Measurements from ENCODE around the gene AGBL5. TPM values are rescaled to one million over a fixed set of nuclear protein-coding genes. Genes with fewer than 3 reads are reported as not detected.
A peak's percentile ranks its signal among the peaks of the same experiment; 100 is the strongest.

The AGBL5 gene
- total and polyA plus RNA-seq, 9 of the 15 experiments (the other 6 are each of a cell fraction or from before 2014, with no cell fraction given) = 3.3 to 52.7 (median 26.2) TPM

GRCh38 chr2:27115519-27115918 lies 64.1 kb downstream of the AGBL5 start (continued):
- no peak for TF ChIP-seq NONO (IDR thresholded peaks at IDR 0.05; ENCODE audit: low read depth in 2 of 2, low read length in 1 of 2)
- TF ChIP-seq HEY1 (CRISPR knock-in tag; IDR thresholded peaks at IDR 0.05; ENCODE audit: borderline replicate concordance) = no peak
- no peak for TF ChIP-seq RNF2 (IDR thresholded peaks at IDR 0.05)
- TF ChIP-seq BDP1 (IDR thresholded peaks at IDR 0.05; ENCODE audit: insufficient read depth, insufficient read length) = no peak
- TF ChIP-seq SOX6 (IDR thresholded peaks at IDR 0.05) = 0 out of 2 replicates have a peak, but pooled peaks have one; percentile 14
- 0 out of 2 replicates have a peak, but pooled peaks have one; percentile 7 for TF ChIP-seq MAFG (tag; conservative IDR thresholded peaks at IDR 0.05)
- TF ChIP-seq ZNF77 (CRISPR knock-in tag; IDR thresholded peaks at IDR 0.05) = no peak
- TF ChIP-seq ARID1B (IDR thresholded peaks at IDR 0.05) = no peak
- peak; percentile 81 for TF ChIP-seq RBM25 (IDR thresholded peaks at IDR 0.05; ENCODE audit: low read depth, low read length, severe bottlenecking)
- no peak for TF ChIP-seq BCL6 (CRISPR knock-in tag; IDR thresholded peaks at IDR 0.05)
- TF ChIP-seq PTRF (tag; IDR thresholded peaks at IDR 0.05) = no peak
- TF ChIP-seq TOE1 (IDR thresholded peaks at IDR 0.05; ENCODE audit: borderline replicate concordance) = no peak
- no peak for TF ChIP-seq TOE1 (CRISPR knock-in tag; IDR thresholded peaks at IDR 0.05; ENCODE audit: borderline replicate concordance, low read depth)
- no peak for TF ChIP-seq BCLAF1 (IDR thresholded peaks at IDR 0.05; ENCODE audit: borderline replicate concordance in 1 of 2, control insufficient read depth in 1 of 2, low read depth in 2 of 2, low read length in 1 of 2)
- TF ChIP-seq HDAC8 (tag; IDR thresholded peaks at IDR 0.05) = no peak
- TF ChIP-seq E2F8 (IDR thresholded peaks at IDR 0.05; ENCODE audit: low read depth, partially characterized antibody) = no peak
- no peak for TF ChIP-seq U2AF2 (optimal IDR thresholded peaks at IDR 0.05; ENCODE audit: low read depth, low read length)
- TF ChIP-seq HMG20B (CRISPR knock-in tag; IDR thresholded peaks at IDR 0.05) = no peak
- no peak for TF ChIP-seq ZNF740 (CRISPR knock-in tag; IDR thresholded peaks at IDR 0.05)
- TF ChIP-seq ZNF740 (tag; IDR thresholded peaks at IDR 0.05) = no peak
- TF ChIP-seq ADNP (tag; IDR thresholded peaks at IDR 0.05) = peak; percentile 71; the same call in 1 of the 2 replicates
- TF ChIP-seq LEF1 (IDR thresholded peaks at IDR 0.05) = no peak
- no peak for TF ChIP-seq RAD21 (CRISPR knock-in tag; conservative IDR thresholded peaks at IDR 0.05 in 1 of 2, IDR thresholded peaks at IDR 0.05 in 1 of 2)
- TF ChIP-seq PML (IDR thresholded peaks at IDR 0.05; ENCODE audit: low read length) = no peak
- TF ChIP-seq ZNF695 (CRISPR knock-in tag; IDR thresholded peaks at IDR 0.05) = no peak
